Endothelial cell of umbilical vein (primary cell): Measurements from ENCODE around the gene INPP5A. TPM values are rescaled to one million over a fixed set of nuclear protein-coding genes. Genes with fewer than 3 reads are reported as not detected.

ENCODE experiments used
- BruUV-seq: library from RNA; stranded (reverse); fragments of 400-500 nt; replicated peaks from 2 replicates; lab custom pipeline; 2021; lab: Mats Ljungman, UMichigan
- CTCF ChIA-PET: fragments of 300-600, 350-600 bp; sonication (Branson Sonifier 250); formaldehyde crosslinking; loops from one replicate; lab custom pipeline; 2021; ENCODE audit warnings: antibody characterized with exemption, inconsistent platforms; lab: Charles Lee
- POLR2A ChIA-PET: fragments of 300-600, 350-600 bp; sonication (Branson Sonifier 250); formaldehyde crosslinking; loops from one replicate; lab custom pipeline; 2021; ENCODE audit warnings: antibody characterized with exemption, inconsistent platforms; lab: Charles Lee
- DNase-seq: peaks from one replicate; pipeline ENCODE4 v3.0.0-alpha.2; 2011; ENCODE audit warnings: low read depth, low spot score
- FAIRE-seq: peaks from 2 replicates; lab custom pipeline; 2011; peaks lifted over from hg19 to GRCh38; lab: Jason Lieb, UNC
- H2AFZ ChIP-seq: 2 replicates; pipeline ENCODE4 v1.6.0; 2012; ENCODE audit warnings: low read depth, low read length, control low read depth, inconsistent platforms
- H3K27ac ChIP-seq: 2 replicates; pipeline ENCODE4 v1.5.1; 2011; ENCODE audit warnings: low read depth, mild to moderate bottlenecking, control low read depth, low read length, moderate library complexity; ENCODE audit not compliant: insufficient read depth
- H3K27me3 ChIP-seq, 2 experiments: 2 replicates each; pipeline versions ENCODE4 v1.6.0 to v1.6.1; 2011; ENCODE audit warnings: low read length in 2 of 2, mixed read lengths in 1 of 2; ENCODE audit not compliant: control insufficient read depth in 2 of 2, insufficient read depth in 2 of 2
- H3K36me3 ChIP-seq, 2 experiments: 2 replicates in 1 of 2; 3 replicates in 1 of 2; pipeline ENCODE4 v1.5.1; 2011; ENCODE audit warnings: low read length in 2 of 2, mild to moderate bottlenecking in 1 of 2, moderate library complexity in 1 of 2; ENCODE audit not compliant: control insufficient read depth in 2 of 2, insufficient read depth in 2 of 2; ENCODE audit errors: extremely low read depth in 1 of 2
- H3K4me1 ChIP-seq: 3 replicates; pipeline ENCODE4 v1.5.1; 2011; ENCODE audit warnings: mild to moderate bottlenecking, low read length; ENCODE audit not compliant: control insufficient read depth, insufficient read depth; ENCODE audit errors: extremely low read depth
- H3K4me2 ChIP-seq: 2 replicates; pipeline ENCODE4 v1.6.1; 2011; ENCODE audit warnings: low read length, control low read depth, mixed read lengths; ENCODE audit not compliant: insufficient read depth
- H3K4me3 ChIP-seq, 3 experiments: fragments of 200-600 bp in 1 of 3; sonication (generic), shearing (Covaris generic) in 1 of 3; replicated peaks in 1 of 3; 2 replicates each; pipeline ENCODE4 v1.5.1; 2011 to 2016; ENCODE audit warnings: control low read depth in 3 of 3, low read length in 3 of 3, mild to moderate bottlenecking in 2 of 3, inconsistent platforms in 1 of 3, low read depth in 1 of 3, moderate library complexity in 1 of 3; ENCODE audit not compliant: insufficient read depth in 1 of 3
- H3K79me2 ChIP-seq: 2 replicates; pipeline ENCODE4 v1.6.0; 2012; ENCODE audit warnings: low read length, inconsistent platforms; ENCODE audit not compliant: control insufficient read depth, insufficient read depth
- H3K9ac ChIP-seq: replicated peaks from 2 replicates; pipeline ENCODE3; 2011; ENCODE audit warnings: low read length, control low read depth; ENCODE audit not compliant: insufficient read depth; ENCODE audit errors: extremely low read depth
- H3K9me1 ChIP-seq: replicated peaks from 3 replicates; pipeline ENCODE4 v1.6.0; 2011; ENCODE audit warnings: mild to moderate bottlenecking, low read length; ENCODE audit not compliant: control insufficient read depth, insufficient read depth; ENCODE audit errors: extremely low read depth
- H3K9me3 ChIP-seq: replicated peaks from 2 replicates; pipeline ENCODE4 v1.5.1; 2012; ENCODE audit warnings: low read length, inconsistent platforms; ENCODE audit not compliant: control insufficient read depth, insufficient read depth
- H4K20me1 ChIP-seq: replicated peaks from 2 replicates; pipeline ENCODE3; 2011; ENCODE audit warnings: mild to moderate bottlenecking, low read length; ENCODE audit not compliant: control insufficient read depth, insufficient read depth; ENCODE audit errors: extremely low read depth
- EZH2 ChIP-seq: IDR thresholded peaks from 2 replicates; pipeline ENCODE4 v1.6.1; 2012; ENCODE audit warnings: borderline replicate concordance, low read depth, mild to moderate bottlenecking, moderate library complexity, low read length, inconsistent platforms; ENCODE audit not compliant: severe bottlenecking
- FOS ChIP-seq: IDR thresholded peaks from 2 replicates; pipeline ENCODE4 v1.6.1; 2011; ENCODE audit warnings: mild to moderate bottlenecking, low read length, moderate library complexity, borderline replicate concordance; ENCODE audit not compliant: insufficient read depth
- GATA2 ChIP-seq: IDR thresholded peaks from 2 replicates; pipeline ENCODE4 v1.7.0; 2011; ENCODE audit warnings: low read depth, mild to moderate bottlenecking, moderate library complexity, mixed read lengths, low read length; ENCODE audit not compliant: insufficient read length, insufficient read depth
- JUN ChIP-seq: IDR thresholded peaks from 2 replicates; pipeline ENCODE4 v1.6.1; 2011; ENCODE audit warnings: borderline replicate concordance, low read depth; ENCODE audit not compliant: insufficient read length, insufficient read depth
- MYC ChIP-seq: IDR thresholded peaks from one replicate; pipeline ENCODE4 v1.6.1; 2011; ENCODE audit warnings: mild to moderate bottlenecking, low read depth, low read length
- POLR2A ChIP-seq: IDR thresholded peaks from 2 replicates; pipeline ENCODE4 v1.6.1; 2012; ENCODE audit warnings: low read depth, mild to moderate bottlenecking, control low read depth, low read length
- POLR2AphosphoS5 ChIP-seq: IDR thresholded peaks from 2 replicates; pipeline ENCODE4 v1.6.1; 2012; ENCODE audit warnings: low read depth, mild to moderate bottlenecking, control low read depth, low read length, moderate library complexity; ENCODE audit not compliant: insufficient read depth
- dilution Hi-C: fragments of 300-500 bp; cut with MboI; formaldehyde crosslinking; loops from one replicate; pipeline ENCODE4 v1.15.0; 2019; ENCODE audit warnings: low sequenced_read_pairs; ENCODE audit not compliant: extremely low pct_ligation_motif_present
- intact Hi-C: fragments of 100-400 bp; cut with micrococcal nuclease; formaldehyde crosslinking; loops from one replicate; pipeline ENCODE4 v1.10.0; 2022
- polyA plus RNA-seq, 4 experiments: library from polyadenylated mRNA; depleted of rRNA in 3 of 4; stranded (reverse) in 3 of 4; unstranded in 1 of 4; fragments of >200 nt; gene quantifications; 2 replicates each; pipeline versions ENCODE4 v1.2.1 to v1.2.3, GENCODE V29; 2011 to 2012; ENCODE audit warnings: missing spikeins in 1 of 4
- total RNA-seq: library from RNA; stranded (reverse); gene quantifications from 2 replicates; pipeline ENCODE4 v1.2.3, GENCODE V29; 2021
- TF ChIP-seq, protein P1 (sequence below): IDR thresholded peaks from 2 replicates; pipeline ENCODE4 v1.6.1; 2011; ENCODE audit not compliant: insufficient read depth, insufficient read length
- TF ChIP-seq, protein P2 (sequence below), 2 donors: IDR thresholded peaks; 1 replicate in 1 of 2; 2 replicates in 1 of 2; pipeline ENCODE4 v1.5.1; 2011; ENCODE audit warnings: low read length in 2 of 2, mild to moderate bottlenecking in 2 of 2, moderate library complexity in 2 of 2, control low read depth in 1 of 2, inconsistent platforms in 1 of 2, low read depth in 1 of 2; ENCODE audit not compliant: insufficient read depth in 1 of 2; ENCODE audit errors: extremely low read depth in 1 of 2

Gene INPP5A
- total and polyA plus RNA-seq, 2 donors (not counting 3 experiments of a cell fraction or from before 2014, with no cell fraction given) = 22.9 to 33.2 TPM

DNA sequence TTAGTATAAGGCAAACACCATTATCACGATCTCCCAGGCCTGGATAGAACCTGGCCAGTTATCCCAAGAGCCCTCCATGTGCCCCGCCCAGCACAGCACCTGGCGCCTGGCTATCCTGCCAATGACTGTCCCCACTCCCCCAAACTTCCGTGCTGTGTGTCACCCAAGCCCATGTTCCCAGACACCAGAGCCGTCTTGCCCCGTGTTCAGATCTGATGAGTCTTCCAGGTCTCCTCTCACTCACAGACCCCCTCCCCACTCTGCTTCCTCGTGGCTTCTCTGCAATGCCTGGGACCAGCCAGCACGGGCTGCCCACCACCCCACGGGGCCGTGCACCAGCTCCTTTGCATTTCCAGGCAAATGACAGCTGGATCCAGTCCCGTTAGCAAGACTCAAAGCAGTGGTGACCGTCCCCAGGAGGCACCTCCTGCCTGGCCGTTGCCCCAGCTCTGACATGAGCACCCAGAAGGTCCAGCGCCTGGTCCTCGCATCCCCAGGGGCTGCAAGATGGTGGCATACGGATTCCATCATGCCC is 43.8 kb upstream of the INPP5A start:
- no peaks in the 10 kb centered on the region for H3K4me1 ChIP-seq
- dilution Hi-C loops = no loop called here

More for the DNA sequence above, 43.8 kb upstream of the INPP5A start:
- POLR2A ChIA-PET = no interaction called here
- TF ChIP-seq POLR2A (no peak), EZH2 (no peak), JUN (no peak), MYC (no peak), FOS (no peak), POLR2AphosphoS5 (no peak), GATA2 (no peak)
- TF ChIP-seq, protein P1, sequence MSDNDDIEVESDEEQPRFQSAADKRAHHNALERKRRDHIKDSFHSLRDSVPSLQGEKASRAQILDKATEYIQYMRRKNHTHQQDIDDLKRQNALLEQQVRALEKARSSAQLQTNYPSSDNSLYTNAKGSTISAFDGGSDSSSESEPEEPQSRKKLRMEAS = no peak
- TF ChIP-seq, protein P2, sequence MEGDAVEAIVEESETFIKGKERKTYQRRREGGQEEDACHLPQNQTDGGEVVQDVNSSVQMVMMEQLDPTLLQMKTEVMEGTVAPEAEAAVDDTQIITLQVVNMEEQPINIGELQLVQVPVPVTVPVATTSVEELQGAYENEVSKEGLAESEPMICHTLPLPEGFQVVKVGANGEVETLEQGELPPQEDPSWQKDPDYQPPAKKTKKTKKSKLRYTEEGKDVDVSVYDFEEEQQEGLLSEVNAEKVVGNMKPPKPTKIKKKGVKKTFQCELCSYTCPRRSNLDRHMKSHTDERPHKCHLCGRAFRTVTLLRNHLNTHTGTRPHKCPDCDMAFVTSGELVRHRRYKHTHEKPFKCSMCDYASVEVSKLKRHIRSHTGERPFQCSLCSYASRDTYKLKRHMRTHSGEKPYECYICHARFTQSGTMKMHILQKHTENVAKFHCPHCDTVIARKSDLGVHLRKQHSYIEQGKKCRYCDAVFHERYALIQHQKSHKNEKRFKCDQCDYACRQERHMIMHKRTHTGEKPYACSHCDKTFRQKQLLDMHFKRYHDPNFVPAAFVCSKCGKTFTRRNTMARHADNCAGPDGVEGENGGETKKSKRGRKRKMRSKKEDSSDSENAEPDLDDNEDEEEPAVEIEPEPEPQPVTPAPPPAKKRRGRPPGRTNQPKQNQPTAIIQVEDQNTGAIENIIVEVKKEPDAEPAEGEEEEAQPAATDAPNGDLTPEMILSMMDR (IDR thresholded peaks at IDR 0.05; ENCODE audit: extremely low read depth in 1 of 2, insufficient read depth in 1 of 2, low read depth in 1 of 2, low read length in 2 of 2) = no peak
- Histone ChIP-seq H4K20me1 (no peaks in the 10 kb centered on the region), H3K36me3 (no peaks in the 10 kb centered on the region), H3K9me3 (no peaks in the 10 kb centered on the region), H3K4me2 (no peak overlapping the region), H2AFZ (no peak overlapping the region), H3K79me2 (no peaks in the 10 kb centered on the region), H3K9me1 (no peaks in the 10 kb centered on the region), H3K27me3 (no peaks in the 10 kb centered on the region), H3K9ac (no peak overlapping the region), H3K27ac (no peak overlapping the region), H3K4me3 (no peak overlapping the region)
- intact Hi-C loops = no loop called here
- BruUV-seq = no TSS peak
- CTCF ChIA-PET = no interaction called here
- DNase-seq (no peak), FAIRE-seq (no peak)
